ENCODE measurements around the gene STK32C. TPM values are rescaled to one million over a fixed set of nuclear protein-coding genes. Genes with fewer than 3 reads are reported as not detected.

The STK32C gene
- total RNA-seq, 2 donors from 2014 or later: 8.4 to 9.9 TPM

GRCh38 chr10:132334631-132335188, 27.0 kb upstream of the STK32C start:
- Mint-ChIP-seq H3K4me3 (no peak overlapping the region), H3K36me3 (ENCODE audit: low read depth) (peaks cover 16% of the 10 kb centered on the region), H3K27ac (no peak overlapping the region), H3K27me3 (ENCODE audit: insufficient read depth) (no peaks in the 10 kb centered on the region), H3K9me3 (peaks cover 3% of the 10 kb centered on the region), H3K4me1 (peaks cover 16% of the 10 kb centered on the region)
- H3K9me3 ChIP-seq (ENCODE audit: control insufficient read depth, low read length): no peaks in the 10 kb centered on the region
- no peaks in the 10 kb centered on the region for H3K27me3 ChIP-seq (ENCODE audit: control insufficient read depth, insufficient read depth, low read length, poor library complexity, severe bottlenecking)
- H3K4me3 ChIP-seq (ENCODE audit: low read length): no peak overlapping the region
- no peak for DNase-seq
- H3K27ac ChIP-seq (ENCODE audit: low read depth, low read length): no peak overlapping the region
- no peak overlapping the region for H3K9ac ChIP-seq (ENCODE audit: extremely low read depth, low read length, poor library complexity, severe bottlenecking)
- no peak for TF ChIP-seq CTCF (conservative IDR thresholded peaks at IDR 0.05)
- H3K36me3 ChIP-seq (ENCODE audit: control insufficient read depth, insufficient read depth, low read length): peaks cover 4% of the 10 kb centered on the region
- H3K4me1 ChIP-seq (ENCODE audit: control insufficient read depth, insufficient read depth, low read length): no peaks in the 10 kb centered on the region
- 96 to 100% methylated on average over 2 to 4 of the region's 4 CpGs for WGBS, 2 experiments (ENCODE audit: insufficient coverage in 1 of 2, insufficient read length in 1 of 2)

DNA sequence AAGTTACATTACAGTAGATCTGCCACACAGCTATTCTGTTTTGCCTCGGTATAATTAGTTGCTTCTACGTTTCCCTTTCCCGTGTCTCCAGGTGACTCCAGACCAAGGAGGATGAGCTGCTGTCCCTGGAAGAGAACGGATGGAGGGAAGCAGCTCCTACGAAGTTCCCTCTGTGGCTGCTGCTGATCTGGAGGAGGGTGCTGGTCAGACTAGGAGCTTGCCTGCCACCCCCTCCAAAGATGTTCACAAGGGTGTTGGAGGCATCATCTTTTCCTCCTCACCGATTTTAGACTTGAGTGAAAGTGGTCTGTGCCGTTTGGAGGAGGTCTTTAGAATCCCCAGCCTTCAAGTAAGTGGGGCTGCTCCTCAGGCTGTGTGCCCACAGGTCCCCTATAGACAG, 25.6 kb upstream of the STK32C start:
- Histone ChIP-seq H3K4me3 (ENCODE audit: low read length) (no peak overlapping the region), H3K36me3 (ENCODE audit: control insufficient read depth, insufficient read depth, low read length) (peaks cover 8% of the 10 kb centered on the region), H3K4me1 (ENCODE audit: control insufficient read depth, insufficient read depth, low read length) (no peaks in the 10 kb centered on the region), H3K27me3 (ENCODE audit: control insufficient read depth, insufficient read depth, low read length, poor library complexity, severe bottlenecking) (no peaks in the 10 kb centered on the region), H3K9ac (ENCODE audit: extremely low read depth, low read length, poor library complexity, severe bottlenecking) (no peak overlapping the region), H3K27ac (ENCODE audit: low read depth, low read length) (no peak overlapping the region), H3K9me3 (ENCODE audit: control insufficient read depth, low read length) (no peaks in the 10 kb centered on the region)
- no peak for DNase-seq
- Mint-ChIP-seq H3K4me3 (peak overlapping the region; percentile 91), H3K36me3 (ENCODE audit: low read depth) (peaks cover 16% of the 10 kb centered on the region), H3K27me3 (ENCODE audit: insufficient read depth) (no peaks in the 10 kb centered on the region), H3K27ac (no peak overlapping the region), H3K4me1 (peaks cover 22% of the 10 kb centered on the region), H3K9me3 (peaks cover 3% of the 10 kb centered on the region)
- no peak for TF ChIP-seq CTCF (conservative IDR thresholded peaks at IDR 0.05)
- WGBS, 2 experiments (ENCODE audit: insufficient coverage in 1 of 2, insufficient read length in 1 of 2): 89 to 100% methylated on average over 4 to 7 of the region's 7 CpGs

DNA sequence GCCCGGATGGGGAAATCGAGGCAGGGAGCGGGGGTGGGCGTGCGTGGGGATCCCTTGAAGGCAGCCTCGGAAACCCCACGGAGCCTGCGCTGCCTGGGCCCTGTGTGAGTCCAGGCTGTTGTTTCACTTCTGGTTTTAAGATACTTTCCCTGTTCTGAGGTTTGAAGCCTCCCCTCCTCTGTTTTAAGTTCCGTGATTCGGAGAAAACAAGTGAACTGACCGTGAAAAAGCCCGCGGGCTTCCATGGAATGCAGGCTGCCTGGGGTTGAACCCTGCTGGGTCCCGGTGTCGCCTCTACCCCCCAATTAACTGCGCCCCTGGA, 24.6 kb upstream of the STK32C start:
- peaks cover 22% of the 10 kb centered on the region for H3K36me3 Mint-ChIP-seq (ENCODE audit: low read depth)
- H3K27me3 Mint-ChIP-seq (ENCODE audit: insufficient read depth): no peaks in the 10 kb centered on the region
- WGBS, 2 experiments (ENCODE audit: insufficient coverage in 1 of 2, insufficient read length in 1 of 2): 37 to 41% methylated on average over 10 to 16 of the region's 16 CpGs
- peaks cover 22% of the 10 kb centered on the region for H3K4me1 Mint-ChIP-seq
- H3K9me3 Mint-ChIP-seq: peaks cover 3% of the 10 kb centered on the region
- H3K9me3 ChIP-seq (ENCODE audit: control insufficient read depth, low read length): no peaks in the 10 kb centered on the region
- H3K27ac Mint-ChIP-seq: peak overlapping the region; percentile 78
- peak overlapping the region; percentile 56 for H3K9ac ChIP-seq (ENCODE audit: extremely low read depth, low read length, poor library complexity, severe bottlenecking)
- H3K4me3 Mint-ChIP-seq: peak overlapping the region; percentile 91
- no peak for TF ChIP-seq CTCF (conservative IDR thresholded peaks at IDR 0.05)
- no peaks in the 10 kb centered on the region for H3K27me3 ChIP-seq (ENCODE audit: control insufficient read depth, insufficient read depth, low read length, poor library complexity, severe bottlenecking)
- DNase-seq: no peak
- H3K4me3 ChIP-seq (ENCODE audit: low read length): peak overlapping the region; percentile 86
- peaks cover 8% of the 10 kb centered on the region for H3K36me3 ChIP-seq (ENCODE audit: control insufficient read depth, insufficient read depth, low read length)
- H3K27ac ChIP-seq (ENCODE audit: low read depth, low read length): peak overlapping the region; percentile 76
- no peaks in the 10 kb centered on the region for H3K4me1 ChIP-seq (ENCODE audit: control insufficient read depth, insufficient read depth, low read length)

Measured in endodermal cell (in vitro differentiated cells).